Fibroblast of upper back skin (primary cell): ENCODE data around the gene TTC38.
"Not testable (repeated sequence)": the region's sequence is repeated elsewhere in the genome, so short reads cannot be mapped to it uniquely, and the experiment has no call there.

Experiments
- DNase-seq: peaks from one replicate; pipeline ENCODE4 v3.0.0-alpha.2; 2013

Gene TTC38

GRCh38 chr22:46297151-46297812 is 29.5 kb downstream of the TTC38 start:
- peak; percentile 14 for DNase-seq

- DNase-seq: no peak
Measured at GRCh38 chr22:46299101-46299500, 31.3 kb downstream of the TTC38 start.

- DNase-seq: no peak
Measured at GRCh38 chr22:46300491-46300890, 32.7 kb downstream of the TTC38 start.

GRCh38 chr22:46303347-46303965 is 35.6 kb downstream of the TTC38 start:
- DNase-seq: peak; percentile 25

- no peak for DNase-seq
Measured at GRCh38 chr22:46308283-46308988, 40.6 kb downstream of the TTC38 start.

- DNase-seq: no peak
Measured at GRCh38 chr22:46309526-46310085, 41.8 kb downstream of the TTC38 start.

- DNase-seq: no peak
Measured at GRCh38 chr22:46312056-46312455, 44.2 kb downstream of the TTC38 start.

GRCh38 chr22:46312848-46313247 is 45.0 kb downstream of the TTC38 start:
- not testable (repeated sequence) for DNase-seq

GRCh38 chr22:46315976-46316375 is 48.2 kb downstream of the TTC38 start:
- no peak for DNase-seq

GRCh38 chr22:46317646-46318045 is 49.8 kb downstream of the TTC38 start:
- DNase-seq: no peak

GRCh38 chr22:46318576-46318975 is 50.8 kb downstream of the TTC38 start:
- DNase-seq: no peak

- no peak for DNase-seq
Measured at GRCh38 chr22:46319319-46319718, 51.5 kb downstream of the TTC38 start.

GRCh38 chr22:46320166-46320710 is 52.4 kb downstream of the TTC38 start:
- no peak for DNase-seq

GRCh38 chr22:46320716-46321386 is 53.0 kb downstream of the TTC38 start:
- DNase-seq: no peak

- DNase-seq: no peak
Measured at GRCh38 chr22:46322711-46323110, 54.9 kb downstream of the TTC38 start.

- DNase-seq: no peak
Measured at GRCh38 chr22:46323162-46323561, 55.4 kb downstream of the TTC38 start.

GRCh38 chr22:46326066-46326680 is 58.4 kb downstream of the TTC38 start:
- no peak for DNase-seq

GRCh38 chr22:46327691-46328465 is 60.1 kb downstream of the TTC38 start:
- DNase-seq: no peak

GRCh38 chr22:46328797-46329196 is 61.0 kb downstream of the TTC38 start:
- DNase-seq: no peak

- DNase-seq: no peak
Measured at GRCh38 chr22:46329616-46330015, 61.8 kb downstream of the TTC38 start.

- no peak for DNase-seq
Measured at GRCh38 chr22:46330426-46330825, 62.6 kb downstream of the TTC38 start.

- no peak for DNase-seq
Measured at GRCh38 chr22:46331496-46331895, 63.7 kb downstream of the TTC38 start.
